NCI-H345 (cell line): ENCODE results near the gene ARF6.

Source experiments
- DNase-seq: peaks from one replicate; lab custom pipeline; 2025; lab: John Stamatoyannopoulos, UW

The ARF6 gene

DNA sequence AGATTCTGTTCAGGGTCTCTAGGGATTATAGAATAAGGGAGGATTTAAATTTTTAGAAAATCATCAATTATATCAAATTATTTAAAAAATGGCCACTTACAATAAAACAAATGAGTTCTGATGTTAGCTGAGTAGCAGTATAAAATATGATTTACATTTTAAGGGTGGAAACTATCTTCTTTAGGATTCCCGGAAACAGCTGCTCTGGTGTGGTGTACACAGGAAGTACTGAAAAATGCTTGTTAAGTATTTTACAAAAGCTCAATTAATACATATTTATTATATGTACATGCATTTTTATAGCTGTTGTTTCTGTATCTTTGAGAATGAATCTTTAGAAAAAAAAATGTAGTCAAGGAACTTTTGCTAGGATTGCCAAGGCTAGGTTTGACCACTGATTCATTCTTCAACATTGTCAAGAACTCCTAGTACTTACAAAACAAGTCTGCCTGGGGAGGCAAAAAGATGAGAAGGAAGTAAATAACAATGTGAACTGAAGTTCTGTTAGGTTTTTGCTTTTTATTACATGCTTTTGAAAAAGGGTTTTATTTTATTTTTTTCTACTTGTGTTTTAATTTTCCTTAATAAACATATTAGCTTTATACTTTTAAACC is 48.0 kb downstream of the ARF6 start:
- no peak for DNase-seq

DNA sequence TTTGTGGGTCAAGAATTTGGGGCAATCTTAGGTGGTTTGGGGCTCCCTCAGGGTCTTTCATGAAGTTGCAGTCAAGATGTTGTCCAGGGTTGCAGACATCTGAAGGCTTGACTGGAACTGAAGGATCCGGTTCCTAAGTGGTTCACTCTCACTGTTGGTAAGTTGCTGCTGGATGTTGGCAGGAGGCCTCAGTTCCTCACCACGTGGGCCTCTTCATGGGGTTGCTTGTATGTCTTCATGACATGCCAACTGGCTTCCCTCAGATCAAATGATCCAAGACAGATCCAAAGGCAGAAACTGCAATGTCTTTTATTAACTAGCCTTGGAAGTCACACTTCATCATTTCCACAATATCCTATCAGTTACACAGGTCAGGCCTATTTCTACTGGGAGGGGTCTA is 49.2 kb downstream of the ARF6 start:
- no peak for DNase-seq

DNA sequence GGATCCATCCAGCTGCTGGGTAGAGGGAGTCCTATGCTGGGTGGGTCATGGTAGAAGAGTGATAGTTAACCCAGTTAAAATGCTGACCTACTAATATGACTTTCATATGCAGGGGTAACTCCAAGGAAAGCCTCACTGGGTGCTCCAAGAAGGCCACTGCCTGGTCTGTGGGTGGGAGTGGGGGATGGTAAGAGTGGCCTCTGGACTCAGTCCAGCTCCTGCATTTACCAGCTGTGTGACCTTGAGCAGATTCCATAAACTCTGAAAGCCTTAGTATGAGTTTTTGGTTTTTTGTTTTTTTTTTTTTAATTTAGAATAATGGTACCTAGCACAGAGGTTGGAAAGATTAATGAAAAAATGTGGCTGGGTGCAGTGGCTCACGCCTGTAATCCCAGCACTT is 51.6 kb downstream of the ARF6 start:
- DNase-seq = no peak

DNA sequence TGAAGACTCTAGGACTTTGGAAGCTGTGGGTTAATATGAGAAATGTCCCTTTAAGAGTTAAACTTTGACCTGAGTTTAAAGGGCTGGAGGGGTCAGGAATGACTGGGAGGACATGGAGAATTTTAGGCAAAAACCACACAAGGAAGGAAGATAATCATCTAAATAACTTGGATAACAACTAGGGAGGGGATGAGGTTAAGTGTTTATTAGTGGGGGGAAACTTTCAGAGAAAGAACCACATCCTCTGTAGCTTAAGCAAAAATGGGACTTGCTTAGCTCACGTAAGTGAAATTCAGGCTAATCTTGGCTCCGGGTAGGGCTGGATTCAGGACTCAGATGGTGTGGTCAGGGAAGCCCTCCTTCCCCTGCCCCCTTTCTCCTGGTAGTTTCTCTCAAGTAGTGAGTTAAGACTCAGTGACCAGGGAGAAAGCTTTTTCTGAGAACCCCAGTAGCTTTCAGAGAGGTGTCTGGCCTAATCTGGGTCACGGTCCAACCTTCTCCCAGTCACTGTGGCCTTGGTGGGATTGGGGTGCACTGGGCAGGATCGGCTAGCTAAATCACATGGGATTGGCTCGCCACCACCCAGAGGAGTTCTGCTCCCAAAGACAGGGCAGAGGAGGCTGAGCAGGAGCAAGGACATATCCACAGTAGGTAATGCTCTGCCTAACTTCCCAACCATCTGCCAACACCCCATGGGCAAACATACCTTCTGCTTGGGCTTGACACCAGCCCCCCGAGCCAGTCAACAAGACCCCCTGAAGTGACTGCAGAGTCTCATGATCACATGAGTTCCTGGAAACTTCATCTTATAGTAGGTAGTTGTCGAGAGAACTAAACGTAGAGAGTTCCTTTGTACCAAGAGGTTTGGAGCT is 52.8 kb downstream of the ARF6 start:
- no peak for DNase-seq
